IPS-20b (cell line): ENCODE results near the gene PRR7.
A peak's percentile ranks its signal among the peaks of the same experiment; 100 is the strongest.

Source experiments
- H3K27ac ChIP-seq: one replicate; pipeline ENCODE4 v1.5.1; 2013; ENCODE audit warnings: low read length
- H3K27me3 ChIP-seq: 2 replicates; pipeline ENCODE4 v1.6.1; 2013; ENCODE audit warnings: mild to moderate bottlenecking, low read length, inconsistent platforms; ENCODE audit not compliant: insufficient read depth
- H3K36me3 ChIP-seq: 2 replicates; pipeline ENCODE4 v1.6.1; 2013; ENCODE audit warnings: low read depth, mild to moderate bottlenecking, inconsistent platforms, low read length, moderate library complexity; ENCODE audit not compliant: insufficient read depth
- H3K4me1 ChIP-seq: 2 replicates; pipeline ENCODE4 v1.6.1; 2013; ENCODE audit warnings: mild to moderate bottlenecking, control low read depth, inconsistent platforms, low read length, moderate library complexity; ENCODE audit not compliant: insufficient read depth
- H3K4me3 ChIP-seq: 2 replicates; pipeline ENCODE4 v1.5.1; 2013; ENCODE audit warnings: mild to moderate bottlenecking, low read length, inconsistent platforms
- H3K9ac ChIP-seq: 2 replicates; pipeline ENCODE4 v1.6.1; 2013; ENCODE audit warnings: low read depth, mild to moderate bottlenecking, inconsistent platforms, low read length, moderate library complexity
- H3K9me3 ChIP-seq: 2 replicates; pipeline ENCODE4 v1.6.1; 2013; ENCODE audit warnings: mild to moderate bottlenecking, low read depth, low read length, inconsistent platforms; ENCODE audit not compliant: insufficient read depth

Gene PRR7

GRCh38 chr5:177446200-177447065 lies at the start of gene PRR7:
PRR7 (plus strand) TSS chr5:177446814; CDS start chr5:177455068, 8,254 bp downstream.
- no peaks in the 10 kb centered on the region for H3K9me3 ChIP-seq
- H3K36me3 ChIP-seq, result no peaks in the 10 kb centered on the region
- H3K27me3 ChIP-seq, result peaks cover 45% of the 10 kb centered on the region
- peak within 1 kb of the TSS; percentile 67 for H3K4me3 ChIP-seq
- H3K9ac ChIP-seq, result peak within 1 kb of the TSS; percentile 74
- H3K27ac ChIP-seq, result no peak within 1 kb of the TSS
- H3K4me1 ChIP-seq, result peaks cover 6% of the 10 kb centered on the region; the same call in 1 of the 2 replicates

GRCh38 chr5:177397875-177398390 lies 48.7 kb upstream of the PRR7 start:
- H3K9ac ChIP-seq, result no peak overlapping the region
- H3K27ac ChIP-seq, result no peak overlapping the region
- no peaks in the 10 kb centered on the region for H3K36me3 ChIP-seq
- peaks cover 39% of the 10 kb centered on the region for H3K27me3 ChIP-seq
- H3K9me3 ChIP-seq, result no peaks in the 10 kb centered on the region
- no peak overlapping the region for H3K4me3 ChIP-seq
- no peaks in the 10 kb centered on the region for H3K4me1 ChIP-seq

- peaks cover 62% of the 10 kb centered on the region for H3K27me3 ChIP-seq
- H3K4me3 ChIP-seq, result no peak within 1 kb of the TSS
- H3K9ac ChIP-seq, result no peak within 1 kb of the TSS
- H3K4me1 ChIP-seq, result no peaks in the 10 kb centered on the region
- H3K9me3 ChIP-seq, result no peaks in the 10 kb centered on the region
- H3K27ac ChIP-seq, result no peak within 1 kb of the TSS
- no peaks in the 10 kb centered on the region for H3K36me3 ChIP-seq
Observed at GRCh38 chr5:177399997-177400868, 46.4 kb upstream of the PRR7 start, which contains the start of gene PFN3. PFN3 (minus strand) TSS chr5:177400661; CDS start chr5:177400576, 85 bp downstream.

DNA sequence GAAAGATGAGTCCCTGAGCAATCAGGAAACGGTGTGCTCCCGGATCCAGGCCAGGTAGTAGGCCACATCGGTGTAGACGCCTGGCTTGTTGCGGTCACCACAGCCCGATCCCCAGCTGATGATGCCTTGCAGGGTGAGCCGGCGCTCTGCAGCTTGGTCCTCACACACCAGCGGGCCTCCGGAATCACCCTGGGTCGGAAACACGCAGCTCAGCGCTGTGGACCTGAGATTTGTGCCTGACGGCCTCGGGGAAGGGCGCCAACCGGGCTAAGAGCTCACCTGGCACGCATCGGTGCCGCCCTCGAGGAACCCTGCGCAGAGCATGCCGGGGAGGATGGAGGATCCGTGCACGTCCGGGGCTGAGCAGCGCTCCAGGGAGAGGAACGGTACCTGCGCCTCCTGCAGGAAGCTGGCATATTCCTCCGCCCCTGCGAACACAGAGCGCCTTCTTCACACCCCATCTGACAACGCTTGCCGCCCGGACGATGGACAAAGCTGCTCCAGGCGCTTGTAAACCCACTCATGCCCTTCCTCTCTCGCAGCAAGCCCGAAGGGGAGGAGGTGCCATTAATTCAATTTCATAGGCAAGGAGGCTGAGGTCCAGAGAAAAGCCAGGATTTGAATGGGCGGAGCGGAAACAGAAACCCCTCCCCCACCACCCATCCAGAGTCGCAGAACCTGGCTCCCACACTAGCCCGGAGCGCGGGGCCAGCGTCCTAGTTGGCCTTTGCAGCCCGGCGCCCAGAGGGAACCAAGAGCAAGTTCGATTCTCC lies 44.2 kb upstream of the PRR7 start:
- Histone ChIP-seq H3K9ac (no peak overlapping the region), H3K4me1 (no peaks in the 10 kb centered on the region), H3K36me3 (no peaks in the 10 kb centered on the region), H3K4me3 (peak overlapping the region; percentile 47), H3K27me3 (peaks cover 83% of the 10 kb centered on the region), H3K9me3 (no peaks in the 10 kb centered on the region), H3K27ac (no peak overlapping the region)

- Histone ChIP-seq H3K4me3 (peak overlapping the region; percentile 47), H3K9ac (no peak overlapping the region), H3K4me1 (no peaks in the 10 kb centered on the region), H3K36me3 (no peaks in the 10 kb centered on the region), H3K27me3 (peaks cover 88% of the 10 kb centered on the region), H3K27ac (no peak overlapping the region), H3K9me3 (no peaks in the 10 kb centered on the region)
Observed at GRCh38 chr5:177403102-177403791, 43.4 kb upstream of the PRR7 start.

DNA sequence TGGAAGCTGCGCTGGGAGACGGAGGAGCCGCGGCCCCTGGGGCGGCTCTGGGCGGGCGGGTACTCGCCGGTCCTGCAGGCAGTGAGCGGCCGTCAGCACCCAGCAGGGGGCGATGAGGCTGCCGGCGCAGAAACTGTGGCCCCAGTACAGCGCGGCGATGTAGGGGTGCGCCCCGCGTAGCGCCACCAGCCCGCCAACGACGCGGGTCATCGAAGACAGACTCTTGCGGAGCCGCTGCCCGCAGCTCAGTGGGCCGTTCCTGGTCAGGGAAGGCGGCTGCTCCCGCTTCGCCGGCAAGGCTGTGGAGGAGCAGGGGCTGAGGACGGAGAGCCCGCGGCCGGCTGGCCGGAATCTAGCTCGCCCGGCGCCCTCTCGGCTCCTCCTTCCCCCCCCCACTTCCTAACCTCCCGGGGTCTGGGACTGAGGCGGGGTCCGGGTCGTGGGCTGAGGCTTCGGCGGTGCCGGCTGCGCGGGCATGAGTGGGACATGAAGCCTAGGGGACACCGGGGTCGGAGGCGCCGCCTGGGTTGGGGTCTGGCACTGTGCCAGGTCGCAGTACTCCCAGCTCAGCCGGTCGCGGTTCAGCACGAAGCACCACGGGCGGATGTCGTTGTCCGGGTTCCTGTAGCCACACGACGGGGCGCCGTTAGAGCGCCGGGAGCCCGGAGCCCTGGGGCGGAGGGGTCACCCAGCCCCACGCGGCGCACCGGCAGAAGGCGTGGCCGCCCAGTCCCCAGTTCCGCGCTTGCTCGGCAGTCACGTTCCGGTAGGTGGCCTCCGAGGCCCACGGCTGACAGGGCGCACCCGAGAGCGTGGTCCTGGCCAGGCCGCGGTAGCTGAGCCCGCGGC lies 42.6 kb upstream of the PRR7 start:
- Histone ChIP-seq H3K27ac (no peak overlapping the region), H3K4me3 (peak overlapping the region; percentile 47), H3K27me3 (peaks cover 96% of the 10 kb centered on the region), H3K36me3 (no peaks in the 10 kb centered on the region), H3K9ac (no peak overlapping the region), H3K4me1 (no peaks in the 10 kb centered on the region), H3K9me3 (no peaks in the 10 kb centered on the region)

GRCh38 chr5:177404641-177405179 lies 41.9 kb upstream of the PRR7 start:
- no peaks in the 10 kb centered on the region for H3K36me3 ChIP-seq
- no peaks in the 10 kb centered on the region for H3K9me3 ChIP-seq
- H3K9ac ChIP-seq, result no peak overlapping the region
- H3K4me3 ChIP-seq, result peak overlapping the region; percentile 47
- H3K27me3 ChIP-seq, result peaks cover 95% of the 10 kb centered on the region
- H3K4me1 ChIP-seq, result no peaks in the 10 kb centered on the region
- no peak overlapping the region for H3K27ac ChIP-seq

DNA sequence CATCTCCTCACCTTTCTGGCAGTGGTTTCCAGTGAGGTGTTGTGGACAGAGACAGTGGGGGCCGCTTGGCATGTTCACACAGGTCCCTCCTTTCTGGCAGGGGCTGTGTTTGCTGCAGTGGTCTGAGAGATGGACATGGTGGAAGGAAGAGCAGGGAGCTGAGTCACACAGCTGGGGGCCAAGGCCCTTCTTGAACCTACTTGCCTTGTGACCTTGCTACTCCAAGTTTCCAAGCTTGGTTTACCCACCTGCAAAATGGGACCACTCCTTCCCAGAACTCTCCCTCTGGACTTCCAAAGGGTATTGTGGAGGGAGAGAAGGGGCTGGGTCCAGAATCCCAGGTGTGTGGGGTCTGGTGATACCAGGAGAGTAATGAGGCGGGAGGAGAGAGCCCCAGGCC lies 41.3 kb upstream of the PRR7 start:
- Histone ChIP-seq H3K36me3 (no peaks in the 10 kb centered on the region), H3K4me3 (no peak overlapping the region), H3K4me1 (no peaks in the 10 kb centered on the region), H3K27me3 (peaks cover 89% of the 10 kb centered on the region), H3K27ac (no peak overlapping the region), H3K9me3 (no peaks in the 10 kb centered on the region), H3K9ac (no peak overlapping the region)

DNA sequence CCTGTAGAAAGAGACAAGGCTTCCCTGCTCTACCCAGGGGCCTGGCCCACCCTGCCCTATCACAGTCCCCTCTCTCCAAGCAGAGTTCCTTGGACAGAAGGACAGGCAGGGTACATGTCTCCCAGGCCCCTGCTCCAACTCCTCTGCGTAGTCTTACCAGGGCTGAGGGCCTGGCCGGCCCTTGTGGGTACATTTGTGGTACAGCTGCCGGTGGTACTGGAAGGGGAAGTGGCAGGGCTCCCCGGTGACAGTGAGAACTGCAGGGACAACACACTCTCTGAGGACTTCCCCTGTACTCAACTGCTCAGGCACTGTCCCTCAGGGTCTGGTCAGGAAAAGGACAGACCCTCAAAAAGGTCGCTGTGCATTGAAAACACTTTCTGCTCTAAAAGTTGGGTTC lies 40.8 kb upstream of the PRR7 start:
- Histone ChIP-seq H3K9ac (no peak overlapping the region), H3K9me3 (no peaks in the 10 kb centered on the region), H3K27me3 (peaks cover 84% of the 10 kb centered on the region), H3K4me1 (no peaks in the 10 kb centered on the region), H3K36me3 (no peaks in the 10 kb centered on the region), H3K4me3 (no peak overlapping the region), H3K27ac (no peak overlapping the region)
